ENCODE measurements around the gene MIAT. TPM values are rescaled to one million over a fixed set of nuclear protein-coding genes. Genes with fewer than 3 reads are reported as not detected.

MIAT gene
- total RNA-seq, 1 experiment from 2014 or later = 0.41 TPM

- ChIA-PET CTCF (no interaction called here), POLR2A (no interaction called here)
- H3K4me3 ChIP-seq (ENCODE audit: low read depth, low read length) = no peak overlapping the region
- Mint-ChIP-seq H3K27ac (ENCODE audit: unreplicated experiment) (no peak overlapping the region), H3K9me3 (ENCODE audit: unreplicated experiment) (no peaks in the 10 kb centered on the region), H3K4me3 (ENCODE audit: unreplicated experiment) (no peak overlapping the region), H3K4me1 (ENCODE audit: low read depth, unreplicated experiment) (no peaks in the 10 kb centered on the region), H3K27me3 (ENCODE audit: insufficient read depth, unreplicated experiment) (no peaks in the 10 kb centered on the region), H3K36me3 (ENCODE audit: insufficient read depth, unreplicated experiment) (no peaks in the 10 kb centered on the region)
- intact Hi-C loops (cut with micrococcal nuclease; ENCODE audit: unreplicated experiment) = no loop called here
- no peak for TF ChIP-seq CTCF (IDR thresholded peaks at IDR 0.05; ENCODE audit: insufficient read depth in 1 of 2, low read depth in 1 of 2, low read length in 1 of 2, severe bottlenecking in 1 of 2, unreplicated experiment in 1 of 2)
- DNase-seq = no peak
- H3K36me3 ChIP-seq (ENCODE audit: control insufficient read depth, insufficient read depth, low read length) = no peaks in the 10 kb centered on the region
- H3K9me3 ChIP-seq = no peaks in the 10 kb centered on the region
- no peaks in the 10 kb centered on the region for H3K4me1 ChIP-seq
- H3K27me3 ChIP-seq (replicated peaks; ENCODE audit: control insufficient read depth, insufficient read depth, low read length) = no peaks in the 10 kb centered on the region
- BruUV-seq (replicated peaks) = no TSS peak
Measured at GRCh38 chr22:26713823-26714449, 56.5 kb downstream of the MIAT start.

GRCh38 chr22:26714971-26715370, 57.6 kb downstream of the MIAT start:
- CTCF ChIA-PET = no interaction called here

GRCh38 chr22:26715392-26715936, 58.1 kb downstream of the MIAT start:
- no peaks in the 10 kb centered on the region for H3K4me1 ChIP-seq
- H3K27me3 Mint-ChIP-seq (ENCODE audit: insufficient read depth, unreplicated experiment) = no peaks in the 10 kb centered on the region
- no peak for TF ChIP-seq CTCF (IDR thresholded peaks at IDR 0.05; ENCODE audit: insufficient read depth in 1 of 2, low read depth in 1 of 2, low read length in 1 of 2, severe bottlenecking in 1 of 2, unreplicated experiment in 1 of 2)
- H3K27me3 ChIP-seq (replicated peaks; ENCODE audit: control insufficient read depth, insufficient read depth, low read length) = no peaks in the 10 kb centered on the region
- intact Hi-C loops (cut with micrococcal nuclease; ENCODE audit: unreplicated experiment) = no loop called here
- H3K4me3 Mint-ChIP-seq (ENCODE audit: unreplicated experiment) = no peak overlapping the region
- no peaks in the 10 kb centered on the region for H3K9me3 ChIP-seq
- H3K27ac Mint-ChIP-seq (ENCODE audit: unreplicated experiment) = no peak overlapping the region
- ChIA-PET POLR2A (no interaction called here), CTCF (no interaction called here)
- no peaks in the 10 kb centered on the region for H3K4me1 Mint-ChIP-seq (ENCODE audit: low read depth, unreplicated experiment)
- no peaks in the 10 kb centered on the region for H3K9me3 Mint-ChIP-seq (ENCODE audit: unreplicated experiment)
- no peaks in the 10 kb centered on the region for H3K36me3 ChIP-seq (ENCODE audit: control insufficient read depth, insufficient read depth, low read length)
- H3K36me3 Mint-ChIP-seq (ENCODE audit: insufficient read depth, unreplicated experiment) = no peaks in the 10 kb centered on the region
- DNase-seq = no peak
- no peak overlapping the region for H3K4me3 ChIP-seq (ENCODE audit: low read depth, low read length)
- BruUV-seq (replicated peaks) = no TSS peak

More at GRCh38 chr22:26714971-26715370, 57.6 kb downstream of the MIAT start:
- no peaks in the 10 kb centered on the region for H3K9me3 Mint-ChIP-seq (ENCODE audit: unreplicated experiment)
- H3K4me3 Mint-ChIP-seq (ENCODE audit: unreplicated experiment) = no peak overlapping the region
- no TSS peak for BruUV-seq (replicated peaks)
- Histone ChIP-seq H3K27me3 (replicated peaks; ENCODE audit: control insufficient read depth, insufficient read depth, low read length) (no peaks in the 10 kb centered on the region), H3K4me3 (ENCODE audit: low read depth, low read length) (no peak overlapping the region), H3K4me1 (no peaks in the 10 kb centered on the region), H3K36me3 (ENCODE audit: control insufficient read depth, insufficient read depth, low read length) (no peaks in the 10 kb centered on the region), H3K9me3 (no peaks in the 10 kb centered on the region)
- no peak for DNase-seq
- no peak overlapping the region for H3K27ac Mint-ChIP-seq (ENCODE audit: unreplicated experiment)
- H3K36me3 Mint-ChIP-seq (ENCODE audit: insufficient read depth, unreplicated experiment) = no peaks in the 10 kb centered on the region
- no peaks in the 10 kb centered on the region for H3K27me3 Mint-ChIP-seq (ENCODE audit: insufficient read depth, unreplicated experiment)
- intact Hi-C loops (cut with micrococcal nuclease; ENCODE audit: unreplicated experiment) = no loop called here
- POLR2A ChIA-PET = no interaction called here
- TF ChIP-seq CTCF (IDR thresholded peaks at IDR 0.05; ENCODE audit: insufficient read depth in 1 of 2, low read depth in 1 of 2, low read length in 1 of 2, severe bottlenecking in 1 of 2, unreplicated experiment in 1 of 2) = no peak
- H3K4me1 Mint-ChIP-seq (ENCODE audit: low read depth, unreplicated experiment) = no peaks in the 10 kb centered on the region
